K562 (cell line): ENCODE measurements around the gene LTBP4. TPM values are rescaled to one million over a fixed set of nuclear protein-coding genes. Genes with fewer than 3 reads are reported as not detected.

Experiments used
- AFF1 ChIP-seq, 2 experiments: fragments of 450-650 bp; IDR thresholded peaks; 2 replicates each; pipeline ENCODE4 v1.6.1; 2018; ENCODE audit warnings: mild to moderate bottlenecking in 2 of 2, low read depth in 1 of 2; ENCODE audit not compliant: partially characterized antibody in 2 of 2
- FOS ChIP-seq: IDR thresholded peaks from 3 replicates; pipeline ENCODE4 v1.6.1; 2011; ENCODE audit not compliant: insufficient read length; ENCODE audit errors: extremely low read depth
- HNRNPH1 ChIP-seq: fragments of 200-400 bp; formaldehyde crosslinking; optimal IDR thresholded peaks from 2 replicates; pipeline ENCODE3; 2017; ENCODE audit warnings: low read depth, mild to moderate bottlenecking, low read length, moderate library complexity
- LCOR ChIP-seq: sonication (generic); formaldehyde crosslinking; IDR thresholded peaks from 2 replicates; pipeline ENCODE4 v1.8.0; 2022; ENCODE audit warnings: mild to moderate bottlenecking, missing genetic modification reagents
- MGA ChIP-seq: fragments of 450-650 bp; IDR thresholded peaks from 2 replicates; pipeline ENCODE4 v1.6.1; 2016; ENCODE audit warnings: mild to moderate bottlenecking, moderate library complexity
- PHTF2 ChIP-seq: fragments of 250-450 bp; sonication (Bioruptor Pico); IDR thresholded peaks from 2 replicates; pipeline ENCODE4 v1.5.0; 2021; ENCODE audit warnings: mild to moderate bottlenecking
- RB1 ChIP-seq: fragments of 450-650 bp; IDR thresholded peaks from 2 replicates; pipeline ENCODE4 v1.6.1; 2017; ENCODE audit warnings: low read depth, mild to moderate bottlenecking
- SPI1 ChIP-seq: IDR thresholded peaks from 2 replicates; pipeline ENCODE4 v1.6.1; 2011; ENCODE audit warnings: low read depth, low read length, control low read depth, borderline replicate concordance
- SREBF2 ChIP-seq: sonication (generic); formaldehyde crosslinking; IDR thresholded peaks from 2 replicates; pipeline ENCODE4 v1.4.0; 2020; ENCODE audit warnings: mild to moderate bottlenecking, missing genetic modification reagents
- TEAD2 ChIP-seq: fragments of 450-650 bp; IDR thresholded peaks from 2 replicates; pipeline ENCODE4 v1.6.1; 2016; ENCODE audit warnings: missing genetic modification characterization, control low read depth, missing compliant biosample characterization
- ZNF134 ChIP-seq: fragments of 250-450 bp; sonication (Bioruptor Pico); conservative IDR thresholded peaks from 2 replicates; pipeline ENCODE4 v1.4.0; 2020
- ZNF57 ChIP-seq: fragments of 450-650 bp; formaldehyde crosslinking; IDR thresholded peaks from 2 replicates; pipeline ENCODE4 v1.4.0; 2020; ENCODE audit warnings: mild to moderate bottlenecking, moderate library complexity
- ZNF76 ChIP-seq: fragments of 250-450 bp; sonication (Bioruptor Pico); IDR thresholded peaks from 2 replicates; pipeline ENCODE4 v1.4.0; 2020; ENCODE audit warnings: mild to moderate bottlenecking, moderate library complexity, borderline replicate concordance
- polyA plus RNA-seq, 8 experiments: library from polyadenylated mRNA; depleted of rRNA in 4 of 8; stranded (reverse) in 5 of 8; unstranded in 3 of 8; fragments of >200 nt; fragmentation: Nextera tagmentation in 2 of 8; fragmentation: Illumina TruSeq in 1 of 8; extraction: Ambion mirVana in 2 of 8; extraction: Trizol in 1 of 8; gene quantifications; 2 replicates each; pipeline versions ENCODE4 v1.2.1 to v1.2.3, GENCODE V29; 2011 to 2014; ENCODE audit warnings: inconsistent platforms in 1 of 8, missing spikeins in 1 of 8
- total RNA-seq, 7 experiments: library from RNA; depleted of rRNA in 6 of 7; stranded (reverse); fragments of >200 nt in 6 of 7; fragmentation: Illumina TruSeq in 2 of 7; extraction: Trizol in 2 of 7; gene quantifications; 2 replicates each; pipeline versions ENCODE4 v1.2.1 to v1.2.3, GENCODE V29; 2011 to 2021; ENCODE audit warnings: low replicate concordance in 1 of 7

The LTBP4 gene
- total and polyA plus RNA-seq, 9 of the 15 experiments (the other 6 are each of a cell fraction or from before 2014, with no cell fraction given) = 0.35 to 160 (median 31.6) TPM

- TF ChIP-seq HNRNPH1 = no peak
- no peak for TF ChIP-seq SREBF2 (CRISPR knock-in tag)
- no peak for TF ChIP-seq ZNF134 (CRISPR knock-in tag)
- TF ChIP-seq TEAD2 = no peak
- TF ChIP-seq RB1 = no peak; the same call in 1 of the 2 replicates
- TF ChIP-seq ZNF57 (CRISPR knock-in tag) = no peak
- TF ChIP-seq SPI1 = no peak
- no peak for TF ChIP-seq MGA
- no peak for TF ChIP-seq LCOR (CRISPR knock-in tag)
- no peak for TF ChIP-seq AFF1 (IDR thresholded peaks at IDR 0.05; ENCODE audit: low read depth in 1 of 2, partially characterized antibody in 2 of 2)
- TF ChIP-seq PHTF2 (CRISPR knock-in tag) = no peak
- TF ChIP-seq ZNF76 (CRISPR knock-in tag) = no peak
- no peak for TF ChIP-seq FOS
Measured at GRCh38 chr19:40601134-40601974, at the start of gene LTBP4 (continued).
